ENCODE measurements around the gene MAEL.

Gene MAEL

GRCh38 chr1:166988974-166989515 is at the start of gene MAEL:
Gene MAEL (plus strand): TSS chr1:166989280. CDS start chr1:166989353, 73 bp downstream.
- no peak for FAIRE-seq

- no peak for FAIRE-seq
These were observed 49.2 kb upstream of the MAEL start for GRCh38 chr1:166939741-166940375.

GRCh38 chr1:166944186-166944967 is 44.7 kb upstream of the MAEL start:
- FAIRE-seq, result no peak

- FAIRE-seq, result no peak
These were observed 41.6 kb upstream of the MAEL start for GRCh38 chr1:166947398-166948043.

GRCh38 chr1:166948856-166949350 is 40.2 kb upstream of the MAEL start:
- FAIRE-seq, result no peak

- FAIRE-seq, result no peak
These were observed 38.9 kb upstream of the MAEL start for GRCh38 chr1:166950156-166950555.

GRCh38 chr1:166951050-166951449 is 38.0 kb upstream of the MAEL start:
- FAIRE-seq, result no peak

- FAIRE-seq, result no peak
These were observed 36.9 kb upstream of the MAEL start for GRCh38 chr1:166952002-166952746.

- FAIRE-seq, result no peak
These were observed 35.6 kb upstream of the MAEL start for GRCh38 chr1:166953491-166953890.

- no peak for FAIRE-seq
These were observed 32.8 kb upstream of the MAEL start for GRCh38 chr1:166956057-166956850.

- FAIRE-seq, result no peak
These were observed 32.2 kb upstream of the MAEL start for GRCh38 chr1:166956872-166957271.

GRCh38 chr1:166960858-166961474 is 28.1 kb upstream of the MAEL start:
- no peak for FAIRE-seq

- no peak for FAIRE-seq
These were observed 19.9 kb upstream of the MAEL start for GRCh38 chr1:166969074-166969677.

GRCh38 chr1:166971252-166971651 is 17.8 kb upstream of the MAEL start:
- no peak for FAIRE-seq

GRCh38 chr1:166972193-166972592 is 16.9 kb upstream of the MAEL start:
- FAIRE-seq, result no peak

- no peak for FAIRE-seq
These were observed 16.3 kb upstream of the MAEL start for GRCh38 chr1:166972826-166973225.

GRCh38 chr1:166974647-166975345 is 14.3 kb upstream of the MAEL start:
- no peak for FAIRE-seq

GRCh38 chr1:166975361-166976129 is 13.5 kb upstream of the MAEL start, which contains the start of gene ILDR2:
Gene ILDR2 (minus strand): TSS chr1:166975540. CDS start chr1:166975268, 272 bp downstream.
- no peak for FAIRE-seq

GRCh38 chr1:166977951-166978350 is 11.1 kb upstream of the MAEL start:
- no peak for FAIRE-seq

All from A204.1 (cell line).